Spleen (tissue), 7 donors: Measurements from ENCODE around the gene CAPZA2.

Experiments used
- POLR2A ChIP-seq, 3 donors: fragments of 450-650 bp; IDR thresholded peaks; one replicate each; pipeline ENCODE4 v1.5.1; 2017; ENCODE audit warnings: antibody characterized with exemption in 3 of 3, mild to moderate bottlenecking in 1 of 3
- POLR2AphosphoS5 ChIP-seq, 3 donors: sonication (generic); formaldehyde crosslinking; IDR thresholded peaks; one replicate each; pipeline ENCODE4 v1.5.1; 2017; ENCODE audit warnings: antibody characterized with exemption in 3 of 3
- TF ChIP-seq, protein P1 (sequence below), 11 experiments: fragments of 200-600 bp in 7 of 11; fragments of 450-650 bp in 4 of 11; sonication (generic) in 4 of 11; IDR thresholded peaks in 8 of 11; conservative IDR thresholded peaks in 3 of 11; 1 replicate in 7 of 11; 2 replicates in 4 of 11; pipeline versions ENCODE4 v1.4.0 to v1.8.0; 2016 to 2021; ENCODE audit warnings: antibody characterized with exemption in 11 of 11, inconsistent platforms in 4 of 11, mild to moderate bottlenecking in 1 of 11
- donor health status: DM: no; HTN: no; CAD: no; lungs with moderate emphysema.
- donor health status: DM: no; HTN: no; CAD: no.
- donor health status: DM: no; HTN: no; CAD: no.

DNA sequence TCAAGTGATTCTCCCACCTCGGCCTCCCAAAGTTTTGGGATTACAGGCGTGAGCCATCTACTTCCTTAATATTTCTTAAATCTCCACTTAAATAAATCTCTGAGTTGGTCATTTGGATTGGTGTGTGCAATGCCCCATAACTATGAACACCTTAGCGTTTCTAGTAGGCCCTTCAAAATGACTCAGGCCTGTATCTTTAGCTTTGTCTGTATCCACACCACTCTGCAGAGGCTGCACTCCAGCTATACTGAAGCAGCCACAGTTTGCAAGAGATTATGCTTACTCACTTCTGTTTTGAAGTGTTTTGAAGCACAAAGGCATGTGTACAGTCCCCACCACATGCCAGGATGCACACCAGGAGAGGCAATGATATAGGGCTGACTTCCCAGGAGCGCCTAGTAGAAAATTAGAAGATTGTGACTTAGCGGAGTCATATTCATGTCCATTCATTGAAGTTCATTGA lies 88.5 kb downstream of the CAPZA2 start:
- TF ChIP-seq, protein P1, sequence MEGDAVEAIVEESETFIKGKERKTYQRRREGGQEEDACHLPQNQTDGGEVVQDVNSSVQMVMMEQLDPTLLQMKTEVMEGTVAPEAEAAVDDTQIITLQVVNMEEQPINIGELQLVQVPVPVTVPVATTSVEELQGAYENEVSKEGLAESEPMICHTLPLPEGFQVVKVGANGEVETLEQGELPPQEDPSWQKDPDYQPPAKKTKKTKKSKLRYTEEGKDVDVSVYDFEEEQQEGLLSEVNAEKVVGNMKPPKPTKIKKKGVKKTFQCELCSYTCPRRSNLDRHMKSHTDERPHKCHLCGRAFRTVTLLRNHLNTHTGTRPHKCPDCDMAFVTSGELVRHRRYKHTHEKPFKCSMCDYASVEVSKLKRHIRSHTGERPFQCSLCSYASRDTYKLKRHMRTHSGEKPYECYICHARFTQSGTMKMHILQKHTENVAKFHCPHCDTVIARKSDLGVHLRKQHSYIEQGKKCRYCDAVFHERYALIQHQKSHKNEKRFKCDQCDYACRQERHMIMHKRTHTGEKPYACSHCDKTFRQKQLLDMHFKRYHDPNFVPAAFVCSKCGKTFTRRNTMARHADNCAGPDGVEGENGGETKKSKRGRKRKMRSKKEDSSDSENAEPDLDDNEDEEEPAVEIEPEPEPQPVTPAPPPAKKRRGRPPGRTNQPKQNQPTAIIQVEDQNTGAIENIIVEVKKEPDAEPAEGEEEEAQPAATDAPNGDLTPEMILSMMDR (IDR thresholded peaks at IDR 0.05 in 8 of 11, conservative IDR thresholded peaks at IDR 0.05 in 3 of 11): no peak
- TF ChIP-seq POLR2A (IDR thresholded peaks at IDR 0.05): no peak
- TF ChIP-seq POLR2AphosphoS5 (IDR thresholded peaks at IDR 0.05): no peak
